ENCODE data around the gene SLC7A8. TPM values are rescaled to one million over a fixed set of nuclear protein-coding genes. Genes with fewer than 3 reads are reported as not detected.
A peak's percentile ranks its signal among the peaks of the same experiment; 100 is the strongest.

Gene SLC7A8
- polyA plus RNA-seq, 3 donors, result 75.9 to 120 (median 82.9) TPM

GRCh38 chr14:23143911-23144310, 39.5 kb downstream of the SLC7A8 start:
- no peak for DNase-seq (ENCODE audit: extremely low read depth in 1 of 11, low read depth in 9 of 11, low spot score in 4 of 11)

GRCh38 chr14:23142826-23143225, 40.6 kb downstream of the SLC7A8 start:
- no peak for DNase-seq (ENCODE audit: extremely low read depth in 1 of 11, low read depth in 9 of 11, low spot score in 4 of 11)

GRCh38 chr14:23141706-23142444, 41.6 kb downstream of the SLC7A8 start:
- DNase-seq (ENCODE audit: extremely low read depth in 1 of 11, low read depth in 9 of 11, low spot score in 4 of 11), result peak in 1 of 11 donors; percentile 41

DNA sequence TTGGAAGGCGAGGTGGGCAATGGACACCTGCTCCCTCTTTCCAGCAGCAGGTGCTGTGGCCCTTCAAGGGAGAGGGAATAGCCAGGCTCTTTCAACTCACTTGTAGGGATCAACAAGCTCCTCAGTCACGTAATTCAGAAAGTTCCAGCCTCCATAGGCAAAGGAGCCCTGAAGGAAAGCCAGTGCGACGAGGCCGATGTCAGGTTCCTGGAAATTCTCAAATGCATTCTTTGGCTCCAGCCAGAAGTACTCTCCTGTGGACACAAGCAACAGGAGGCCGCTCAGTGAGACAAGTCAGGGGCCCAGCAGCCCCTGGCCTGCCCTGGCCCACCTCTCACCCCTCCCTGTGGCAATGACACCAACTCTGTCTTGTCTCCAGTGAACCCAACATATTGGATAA, 43.1 kb downstream of the SLC7A8 start:
- DNase-seq (ENCODE audit: extremely low read depth in 1 of 11, low read depth in 9 of 11, low spot score in 4 of 11), result no peak

GRCh38 chr14:23139874-23140273, 43.6 kb downstream of the SLC7A8 start:
- DNase-seq (ENCODE audit: extremely low read depth in 1 of 11, low read depth in 9 of 11, low spot score in 4 of 11), result no peak

- no peak for DNase-seq (ENCODE audit: extremely low read depth in 1 of 11, low read depth in 9 of 11, low spot score in 4 of 11)
These were observed 45.5 kb downstream of the SLC7A8 start for GRCh38 chr14:23137813-23138535.

- DNase-seq (ENCODE audit: extremely low read depth in 1 of 11, low read depth in 9 of 11, low spot score in 4 of 11), result no peak
These were observed 46.2 kb downstream of the SLC7A8 start for GRCh38 chr14:23137192-23137812.

DNA sequence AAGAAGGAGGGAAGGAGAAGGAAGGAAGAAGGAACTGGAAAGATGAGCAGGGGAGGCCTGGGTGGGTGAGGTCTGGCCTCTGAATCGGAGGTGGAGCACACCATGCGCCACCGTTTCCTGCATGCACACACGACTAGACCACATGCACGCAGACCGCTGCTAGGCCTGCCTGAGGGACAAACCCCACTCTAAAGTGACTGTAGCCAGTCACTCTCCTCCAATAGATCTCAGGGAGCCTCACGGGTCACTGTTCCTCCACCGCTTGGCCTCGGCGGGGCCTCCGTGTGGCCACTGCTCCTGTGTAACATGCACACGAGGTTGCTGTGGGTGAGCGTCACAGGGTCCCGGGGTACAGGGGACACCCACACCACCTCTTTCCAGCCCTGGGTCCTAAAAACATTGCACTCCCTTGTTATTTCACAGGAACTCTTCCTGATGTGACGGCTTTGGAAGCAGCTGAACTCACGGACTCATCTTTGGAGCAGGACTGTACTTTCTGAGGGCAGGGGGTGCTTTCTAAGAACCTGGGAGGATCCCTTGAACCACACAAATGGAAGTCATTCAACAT, 46.8 kb downstream of the SLC7A8 start:
- DNase-seq (ENCODE audit: extremely low read depth in 1 of 11, low read depth in 9 of 11, low spot score in 4 of 11), result no peak

DNA sequence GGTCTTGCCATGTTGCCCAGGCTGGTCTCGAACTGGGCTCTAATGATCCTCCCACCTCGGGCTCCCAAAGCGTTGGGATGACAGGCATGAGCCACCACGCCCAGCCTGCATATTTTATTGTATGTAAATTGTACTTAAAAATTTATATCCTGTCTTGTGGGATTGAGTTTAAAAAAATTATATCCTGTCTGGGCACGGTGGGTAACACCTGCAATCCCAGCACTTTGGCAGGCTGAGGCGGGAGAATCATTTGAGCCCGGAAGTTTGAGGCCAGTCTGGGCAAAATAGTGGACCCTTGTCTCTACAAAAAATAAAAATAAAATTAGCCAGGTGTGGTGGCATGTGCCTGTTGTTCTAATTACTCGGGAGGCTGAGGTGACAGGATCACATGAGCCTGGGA, 50.5 kb downstream of the SLC7A8 start:
- DNase-seq (ENCODE audit: extremely low read depth in 1 of 11, low read depth in 9 of 11, low spot score in 4 of 11), result no peak

GRCh38 chr14:23131482-23131881, 52.0 kb downstream of the SLC7A8 start:
- no peak for DNase-seq (ENCODE audit: extremely low read depth in 1 of 11, low read depth in 9 of 11, low spot score in 4 of 11)

DNA sequence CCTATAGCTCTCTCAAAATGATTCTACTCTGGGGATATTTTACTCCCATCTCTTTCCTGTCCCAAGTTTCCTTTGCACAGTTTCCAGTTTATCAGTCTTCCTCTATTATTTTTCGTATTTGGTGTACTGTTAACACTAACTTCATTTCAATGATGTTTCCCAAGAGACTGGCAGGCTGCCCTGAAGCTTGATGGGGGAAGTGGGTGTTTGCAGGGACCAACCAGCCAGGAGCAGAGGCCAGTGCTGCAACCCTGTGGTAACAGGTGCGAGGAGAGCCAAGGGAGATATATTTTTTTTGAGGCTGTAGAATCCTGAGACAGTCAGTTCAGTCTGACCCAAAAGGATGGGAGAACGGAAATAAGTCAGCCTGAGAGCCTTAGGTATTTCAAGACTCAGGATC, 52.6 kb downstream of the SLC7A8 start:
- no peak for DNase-seq (ENCODE audit: extremely low read depth in 1 of 11, low read depth in 9 of 11, low spot score in 4 of 11)

DNA sequence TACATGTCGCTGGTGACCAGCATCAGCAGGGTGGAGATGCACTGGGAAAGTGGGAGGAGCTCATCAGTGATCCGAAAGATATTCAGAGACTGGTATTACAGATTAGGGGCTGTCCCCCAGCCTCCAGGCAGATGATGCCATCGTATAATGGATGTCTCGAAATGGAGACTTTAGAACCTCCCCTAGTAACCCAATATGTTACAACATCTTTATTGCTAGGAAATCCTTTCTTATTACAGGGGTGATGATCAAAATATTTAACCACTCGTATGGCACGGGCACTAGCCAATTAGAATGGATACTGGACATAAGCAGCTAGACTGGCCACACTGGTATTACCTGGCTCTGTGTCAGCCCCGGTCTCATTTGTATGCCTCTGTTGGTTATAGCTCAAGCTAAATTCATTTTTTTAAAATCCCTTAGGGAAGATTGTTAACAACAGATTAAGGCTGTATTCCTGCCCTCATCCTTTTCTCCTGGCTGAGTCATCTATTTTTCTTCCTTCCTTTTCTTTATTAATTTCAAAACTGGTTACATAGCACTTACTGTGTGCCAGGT, 53.6 kb downstream of the SLC7A8 start:
- no peak for DNase-seq (ENCODE audit: extremely low read depth in 1 of 11, low read depth in 9 of 11, low spot score in 4 of 11)

GRCh38 chr14:23128969-23129758, 54.3 kb downstream of the SLC7A8 start:
- no peak for DNase-seq (ENCODE audit: extremely low read depth in 1 of 11, low read depth in 9 of 11, low spot score in 4 of 11)

DNA sequence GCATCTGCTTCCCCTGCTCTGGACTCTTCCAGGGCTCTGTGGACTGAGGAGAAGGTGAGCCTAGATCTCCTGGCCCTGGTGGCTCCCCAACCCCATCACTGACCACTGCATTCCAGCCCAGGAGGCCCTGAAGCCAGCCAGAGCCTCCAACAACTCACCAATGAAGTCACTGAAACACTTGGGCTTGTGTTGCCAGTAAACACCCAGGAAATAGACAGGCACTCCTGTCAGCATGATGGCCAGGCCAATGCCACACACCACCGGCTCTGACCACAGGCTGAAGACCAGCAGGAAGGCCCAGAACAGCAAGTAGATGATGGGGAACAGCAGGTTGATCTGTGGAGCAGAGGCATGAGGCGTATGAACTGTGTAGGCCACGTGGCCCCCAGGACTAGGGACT, 55.6 kb downstream of the SLC7A8 start:
- no peak for DNase-seq (ENCODE audit: extremely low read depth in 1 of 11, low read depth in 9 of 11, low spot score in 4 of 11)

DNA sequence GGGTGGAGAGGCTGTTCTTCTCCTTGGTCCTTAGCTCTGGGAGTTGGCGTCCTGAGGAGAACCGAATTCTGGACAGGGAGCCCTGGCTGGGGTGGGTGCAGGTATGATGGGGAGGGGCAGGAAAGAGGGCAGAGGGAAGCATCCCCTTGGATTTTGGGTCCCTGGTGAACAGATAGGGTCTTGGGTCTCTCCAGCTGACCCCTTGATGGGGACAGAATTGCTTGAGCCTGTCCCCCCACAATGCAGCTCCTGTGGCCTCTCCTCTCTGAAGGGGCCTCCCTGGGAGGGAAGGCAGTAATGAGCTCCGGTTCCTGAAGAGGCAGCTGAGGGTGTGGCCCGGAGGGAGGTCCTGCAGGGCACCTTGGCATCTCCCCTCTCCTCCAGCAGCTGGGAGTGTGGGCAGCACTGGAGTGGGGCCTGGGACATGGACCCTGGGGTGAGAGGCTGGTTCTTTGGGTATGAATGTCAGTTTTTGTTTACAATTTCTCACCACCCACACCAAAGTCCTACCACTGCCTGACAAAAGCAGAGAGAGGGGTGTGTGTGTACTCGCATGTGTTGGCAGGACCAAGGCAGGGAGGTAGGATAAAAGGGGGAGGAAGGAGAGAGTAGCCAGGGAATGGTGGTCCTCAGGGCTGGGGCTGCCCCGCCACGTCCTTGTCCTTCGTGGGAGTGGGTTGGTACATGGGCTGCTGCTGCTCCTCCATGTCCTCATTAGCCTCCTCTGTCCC, 56.7 kb downstream of the SLC7A8 start:
- DNase-seq (ENCODE audit: extremely low read depth in 1 of 11, low read depth in 9 of 11, low spot score in 4 of 11), result no peak

GRCh38 chr14:23125933-23126524, 57.4 kb downstream of the SLC7A8 start:
- no peak for DNase-seq (ENCODE audit: extremely low read depth in 1 of 11, low read depth in 9 of 11, low spot score in 4 of 11)

- DNase-seq (ENCODE audit: extremely low read depth in 1 of 11, low read depth in 9 of 11, low spot score in 4 of 11), result no peak
These were observed 58.4 kb downstream of the SLC7A8 start for GRCh38 chr14:23125011-23125410.

All from renal cortex interstitium (tissue), 11 donors.